ENCODE results near the gene DUS4L.
"Not testable (repeated sequence)": the region's sequence is repeated elsewhere in the genome, so short reads cannot be mapped to it uniquely, and the experiment has no call there.

DUS4L gene, protein sequence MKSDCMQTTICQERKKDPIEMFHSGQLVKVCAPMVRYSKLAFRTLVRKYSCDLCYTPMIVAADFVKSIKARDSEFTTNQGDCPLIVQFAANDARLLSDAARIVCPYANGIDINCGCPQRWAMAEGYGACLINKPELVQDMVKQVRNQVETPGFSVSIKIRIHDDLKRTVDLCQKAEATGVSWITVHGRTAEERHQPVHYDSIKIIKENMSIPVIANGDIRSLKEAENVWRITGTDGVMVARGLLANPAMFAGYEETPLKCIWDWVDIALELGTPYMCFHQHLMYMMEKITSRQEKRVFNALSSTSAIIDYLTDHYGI

DNA sequence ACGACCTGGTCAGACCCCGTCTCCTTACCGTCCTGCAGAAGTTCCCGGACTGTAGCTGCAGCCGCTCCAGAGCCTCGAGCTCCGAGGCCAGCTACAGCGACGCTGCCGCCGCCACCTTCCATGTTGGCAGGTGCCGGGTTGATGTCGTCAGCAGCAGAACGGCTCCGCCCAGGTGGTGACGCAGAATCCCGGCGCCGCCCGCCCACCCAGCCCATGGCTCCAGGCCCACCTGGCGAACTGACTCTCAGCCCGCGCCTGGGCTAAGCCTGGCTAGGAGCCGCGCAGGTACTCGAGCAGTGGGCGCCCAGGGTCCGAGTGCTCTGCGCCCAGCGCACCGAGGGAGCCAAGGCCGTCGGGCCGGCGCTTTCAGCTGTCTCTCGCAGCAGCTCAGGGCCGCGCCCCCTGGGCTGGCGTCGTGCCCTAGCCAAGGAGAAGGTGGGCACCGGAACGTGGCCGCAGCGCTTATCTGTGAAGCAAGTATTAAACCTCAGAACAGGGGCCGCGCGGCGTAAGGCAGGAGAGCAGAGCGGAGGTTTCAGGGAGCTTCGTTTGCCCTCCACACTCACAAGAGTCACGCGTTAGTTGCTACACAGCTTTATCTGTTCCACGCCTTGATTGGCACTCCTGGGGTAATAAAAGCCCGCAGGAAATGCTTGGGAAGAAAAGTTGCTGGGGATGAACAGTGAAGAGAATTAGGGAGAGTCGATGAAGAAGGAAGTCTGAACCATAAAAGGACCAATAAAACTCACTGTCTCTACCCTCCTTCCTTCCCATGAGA, at the start of gene DUS4L, which contains the start of gene COG5:
Gene DUS4L, plus strand, starts transcription at position 197 of the 778 bp plus-strand sequence. CDS start 3,100 bp downstream, outside the sequence.
Gene COG5, minus strand, starts transcription at position 146 of the 778 bp plus-strand sequence. Its CDS starts 24 bp downstream, at position 122.
- peak; percentile 85 to 87 for DNase-seq

DNA sequence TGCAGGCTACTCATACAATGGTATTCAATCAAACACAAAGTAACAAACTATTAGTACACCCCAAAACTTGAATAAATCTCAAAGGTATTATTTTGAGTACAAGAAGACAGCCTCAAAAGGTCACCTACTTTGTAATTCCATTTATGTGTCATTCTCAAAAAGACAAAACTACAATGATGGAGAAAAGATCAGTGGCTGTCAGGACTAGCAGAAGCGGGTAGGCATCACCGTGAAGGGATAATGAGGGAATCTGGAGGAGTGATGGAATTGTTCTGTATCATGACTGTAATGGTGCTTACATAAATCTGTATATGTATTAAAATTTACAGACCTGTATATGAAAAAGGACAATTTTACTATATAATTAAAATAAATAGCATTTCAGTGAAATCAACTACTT, 37.1 kb upstream of the DUS4L start:
- DNase-seq: no peak

DNA sequence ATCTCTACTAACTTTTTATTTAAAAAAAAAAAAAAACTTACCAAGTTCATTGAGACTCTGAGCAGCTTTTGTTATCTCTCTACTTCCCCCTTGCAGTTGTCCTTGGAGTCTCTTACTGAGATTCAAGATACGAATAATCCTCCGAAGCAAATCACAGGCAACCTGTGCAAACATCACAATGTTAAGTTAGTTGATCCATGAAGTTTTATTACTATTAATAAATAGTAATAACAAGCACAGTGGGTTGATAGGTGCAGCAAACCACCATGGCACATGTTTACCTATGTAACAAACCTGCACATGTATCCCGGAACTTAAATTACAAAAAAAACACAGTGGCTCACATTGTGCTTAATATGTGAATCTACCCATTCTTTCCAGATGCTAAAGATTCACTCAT, 36.6 kb upstream of the DUS4L start:
- DNase-seq: no peak

DNA sequence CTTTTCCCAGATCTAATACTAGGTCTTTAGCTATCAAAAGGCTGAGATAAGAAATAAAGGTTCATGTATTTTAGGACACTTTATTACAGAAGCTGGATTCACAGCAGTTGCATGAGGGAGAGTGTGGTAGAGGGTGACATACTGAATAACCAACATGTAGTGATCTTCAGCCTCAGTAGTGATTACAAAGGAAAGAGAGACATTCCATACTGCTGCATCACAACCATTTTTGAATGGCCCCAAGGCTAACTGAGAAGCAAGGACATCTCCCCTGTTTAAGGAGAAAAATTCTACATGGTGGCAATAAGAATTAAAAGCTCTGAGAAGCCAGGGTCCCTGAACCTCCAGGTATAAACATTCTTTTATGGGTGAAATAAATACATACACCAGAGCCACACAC, 35.3 kb upstream of the DUS4L start:
- no peak for DNase-seq

DNA sequence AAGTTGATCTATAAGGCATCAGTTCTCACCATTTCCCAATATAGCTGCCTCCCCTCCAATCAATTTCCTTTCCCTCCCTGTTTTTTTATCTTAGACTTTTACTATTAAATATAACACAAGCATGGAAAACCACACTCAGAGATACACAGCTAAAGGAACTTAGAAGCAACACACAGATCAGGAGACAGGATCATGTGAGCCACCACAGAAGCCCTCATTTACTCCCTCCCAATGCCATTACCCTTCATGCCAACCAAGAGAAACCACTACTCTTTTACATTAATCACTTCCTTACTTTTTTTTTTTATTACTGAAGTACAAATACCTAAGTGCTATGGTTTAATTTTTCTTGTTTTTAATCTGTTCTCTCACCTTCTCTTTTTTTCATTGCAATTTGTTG, 33.0 kb upstream of the DUS4L start:
- DNase-seq: no peak

DNA sequence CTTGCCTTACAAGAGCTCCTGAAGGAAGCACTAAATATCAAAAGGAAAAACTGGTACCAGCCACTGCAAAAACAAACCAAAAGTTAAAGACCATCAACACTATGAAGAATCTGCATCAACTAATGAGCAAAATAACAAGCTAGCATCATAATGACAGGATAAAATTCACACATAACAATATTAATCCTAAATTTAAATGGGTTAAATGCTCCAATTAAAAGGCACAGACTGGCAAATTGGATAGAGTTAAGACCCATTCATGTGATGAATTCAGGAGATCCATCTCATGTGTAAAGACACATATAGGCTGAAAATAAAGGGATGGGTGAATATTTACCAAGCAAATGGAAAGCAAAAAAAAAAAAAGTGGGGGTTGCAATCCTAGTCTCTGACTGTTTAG, 29.6 kb upstream of the DUS4L start:
- no peak for DNase-seq

DNA sequence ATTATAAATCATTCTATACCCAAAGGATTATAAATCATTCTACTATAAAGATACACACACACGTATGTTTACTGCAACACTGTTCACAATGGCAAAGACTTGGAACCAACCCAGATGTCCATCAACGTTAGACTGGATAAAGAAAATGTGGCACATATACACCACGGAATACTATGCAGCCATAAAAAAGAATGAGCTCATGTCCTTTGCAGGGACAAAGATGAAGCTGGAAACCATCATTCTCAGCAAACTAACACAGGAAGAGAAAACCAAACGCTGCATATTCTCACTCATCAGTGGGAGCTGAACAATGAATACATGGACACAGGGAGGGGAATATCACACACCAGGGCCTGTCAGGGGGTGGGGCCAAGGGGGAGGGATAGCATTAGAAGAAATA, 26.5 kb upstream of the DUS4L start:
- not testable (repeated sequence) for DNase-seq

DNA sequence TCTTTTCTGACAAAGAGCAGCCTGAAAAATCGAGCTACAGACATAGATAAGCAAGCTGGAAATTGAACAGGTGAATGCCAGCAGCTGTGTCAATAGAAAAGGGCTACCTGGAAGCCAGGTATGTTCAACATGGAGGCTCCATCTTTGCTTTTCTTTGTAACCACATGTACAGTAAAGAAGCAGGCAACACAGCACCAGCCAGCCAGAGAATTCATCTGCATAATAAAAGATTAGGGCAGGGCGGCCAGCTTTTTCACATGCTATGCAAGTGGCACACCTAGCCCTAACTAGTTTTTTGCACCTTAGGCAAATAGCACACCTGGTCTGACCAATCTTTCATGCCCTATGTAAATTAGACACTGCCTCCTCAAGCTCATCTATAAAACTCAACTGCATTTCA, 25.8 kb upstream of the DUS4L start:
- no peak for DNase-seq

DNA sequence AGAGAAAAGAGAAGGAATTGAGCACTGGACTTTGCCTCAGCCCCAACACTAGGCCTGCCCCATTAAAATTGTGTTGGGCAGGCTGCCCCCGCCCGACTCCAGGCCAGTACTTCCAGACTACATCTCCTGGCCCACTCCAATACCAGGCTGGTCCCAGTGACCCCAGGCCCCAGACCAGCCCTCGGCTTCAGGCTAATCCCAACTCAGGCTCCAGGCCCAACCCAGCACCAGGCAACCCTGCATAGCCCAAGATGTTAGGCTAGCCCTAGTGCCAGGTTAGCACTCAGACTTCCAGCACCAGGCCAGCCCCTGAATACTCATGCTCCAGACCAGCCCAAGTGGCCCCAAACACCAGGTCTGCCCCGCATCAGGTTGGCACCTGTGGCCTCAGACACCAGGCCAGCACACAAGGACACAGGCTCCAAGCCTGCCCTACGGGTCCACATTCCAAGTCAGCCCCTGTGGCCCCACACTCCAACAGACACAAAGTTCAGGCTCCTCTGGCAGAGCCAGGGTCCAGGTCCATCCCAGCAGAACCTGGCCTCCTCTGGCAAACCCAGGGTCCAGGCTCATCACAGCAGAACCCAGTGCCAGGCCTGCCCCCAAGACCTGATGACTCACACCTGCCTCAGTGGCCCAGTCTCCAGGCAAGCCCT, 20.3 kb upstream of the DUS4L start:
- DNase-seq: no peak

DNA sequence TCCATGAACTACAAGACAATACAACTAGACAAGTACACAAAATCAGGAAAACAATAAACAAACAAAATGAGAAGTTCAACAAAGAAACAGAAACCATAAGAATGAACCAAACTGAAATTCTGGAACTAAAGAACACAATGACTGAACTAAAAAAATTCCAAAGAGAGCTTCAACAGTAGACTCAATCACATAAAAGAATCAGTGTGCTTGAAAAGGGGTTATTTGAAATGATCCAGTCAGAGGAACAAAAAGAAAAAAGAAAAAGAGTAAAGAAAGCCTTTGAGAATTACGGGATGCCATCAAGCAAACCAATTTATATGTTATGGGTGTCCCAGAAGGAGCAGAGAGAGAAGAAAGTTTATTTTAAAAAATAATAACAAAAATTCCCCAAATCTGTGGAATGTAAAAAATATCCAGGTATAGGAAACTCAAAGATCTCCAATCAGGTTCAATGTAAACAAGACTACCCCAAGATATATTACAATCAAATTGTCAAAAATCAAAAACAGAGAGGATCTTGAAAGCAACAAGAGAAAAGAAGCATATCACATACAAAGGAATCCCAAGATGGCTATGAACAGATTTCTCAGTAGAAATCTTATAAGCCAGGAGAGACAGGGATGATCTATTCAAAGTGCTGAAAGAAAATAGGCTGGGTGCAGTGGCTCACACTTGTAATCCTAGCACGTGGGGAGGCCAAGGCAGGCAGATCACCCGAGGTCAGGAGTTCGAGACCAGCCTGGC, 18.8 kb upstream of the DUS4L start:
- DNase-seq: no peak

DNA sequence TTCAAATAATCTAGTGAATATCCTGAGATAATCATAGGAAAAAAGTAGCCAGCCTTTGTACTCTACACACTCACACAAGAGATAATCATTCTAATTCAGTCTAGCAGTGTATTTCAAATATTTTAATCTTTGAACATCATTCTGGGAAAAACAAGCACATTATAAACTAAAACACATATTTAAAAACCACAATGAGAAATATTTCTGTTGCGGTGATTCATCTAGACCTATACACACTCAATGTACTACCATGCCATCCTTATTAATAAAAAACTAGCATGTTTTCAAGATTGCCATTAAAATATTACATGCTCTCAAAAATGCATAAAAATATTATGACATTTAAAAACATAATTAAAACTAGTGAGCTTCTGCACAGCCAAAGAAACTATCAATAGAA, 11.8 kb upstream of the DUS4L start:
- no peak for DNase-seq

DNA sequence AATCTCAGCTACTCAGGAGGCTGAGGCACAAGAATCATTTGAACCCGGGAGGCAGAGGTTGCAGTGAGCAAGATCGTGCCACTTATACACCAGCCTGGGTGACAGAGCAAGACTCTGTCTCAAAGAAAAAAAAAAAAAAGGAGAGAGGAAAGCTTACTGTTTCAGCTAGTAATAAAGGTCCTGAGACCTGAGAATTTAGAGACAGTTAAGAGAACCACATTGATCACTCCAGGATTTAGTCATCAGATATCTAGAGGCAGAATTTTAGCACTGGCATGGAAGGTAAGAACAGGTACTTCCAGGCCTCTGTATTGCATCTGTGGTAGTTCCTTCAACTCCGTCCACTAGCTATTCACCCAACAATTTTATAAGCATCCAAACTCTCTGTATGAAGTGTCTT, 7.9 kb upstream of the DUS4L start:
- no peak for DNase-seq

DNA sequence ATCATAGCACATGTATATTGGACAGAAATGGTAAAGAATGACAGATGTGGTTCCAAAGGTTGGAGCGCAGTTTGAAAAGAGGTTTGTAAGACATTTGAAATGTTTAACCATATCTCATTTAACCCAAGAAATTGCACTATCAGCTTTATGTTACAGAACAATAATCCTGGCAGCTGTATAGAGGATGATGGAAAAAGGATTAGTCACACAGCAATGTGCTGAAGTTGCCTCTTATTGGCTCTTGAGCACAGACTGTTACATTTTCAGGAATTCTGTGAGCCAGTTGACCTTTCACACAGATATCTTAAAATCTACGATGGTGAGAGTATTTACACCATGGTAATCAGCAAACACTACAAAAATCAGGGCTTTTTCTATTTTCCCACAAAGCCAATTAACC, 3.9 kb upstream of the DUS4L start:
- DNase-seq: no peak

DNA sequence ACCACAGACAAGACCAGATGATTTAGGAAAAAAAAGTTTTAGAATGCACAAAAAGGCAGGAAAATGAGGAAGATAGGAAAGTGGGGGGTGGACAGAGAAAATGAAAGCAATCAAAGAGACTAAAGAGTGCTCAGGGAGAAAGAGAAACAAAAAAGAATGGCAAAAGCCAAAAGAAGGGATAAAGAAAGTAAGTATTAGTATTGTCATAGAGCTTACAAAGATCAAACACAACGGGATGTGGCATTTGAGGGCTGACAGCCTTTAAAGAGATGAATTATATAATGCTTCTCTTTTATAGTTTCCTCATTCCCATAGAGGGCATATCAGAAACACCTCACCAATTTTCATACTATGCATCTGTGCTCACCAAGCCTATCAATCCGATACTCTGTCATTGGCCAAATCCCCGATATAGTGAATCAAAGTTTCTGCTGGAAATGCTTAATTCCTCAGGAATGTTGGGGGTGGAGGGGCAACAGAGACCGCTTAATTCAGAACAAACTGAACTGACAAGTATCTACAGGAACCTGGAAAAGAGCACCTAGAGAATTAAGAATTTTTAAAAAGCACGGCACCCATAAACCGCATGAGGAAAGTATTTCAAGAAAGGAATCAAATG, 2.8 kb upstream of the DUS4L start:
- peak in 1 of 2 donors; percentile 51 for DNase-seq

DNA sequence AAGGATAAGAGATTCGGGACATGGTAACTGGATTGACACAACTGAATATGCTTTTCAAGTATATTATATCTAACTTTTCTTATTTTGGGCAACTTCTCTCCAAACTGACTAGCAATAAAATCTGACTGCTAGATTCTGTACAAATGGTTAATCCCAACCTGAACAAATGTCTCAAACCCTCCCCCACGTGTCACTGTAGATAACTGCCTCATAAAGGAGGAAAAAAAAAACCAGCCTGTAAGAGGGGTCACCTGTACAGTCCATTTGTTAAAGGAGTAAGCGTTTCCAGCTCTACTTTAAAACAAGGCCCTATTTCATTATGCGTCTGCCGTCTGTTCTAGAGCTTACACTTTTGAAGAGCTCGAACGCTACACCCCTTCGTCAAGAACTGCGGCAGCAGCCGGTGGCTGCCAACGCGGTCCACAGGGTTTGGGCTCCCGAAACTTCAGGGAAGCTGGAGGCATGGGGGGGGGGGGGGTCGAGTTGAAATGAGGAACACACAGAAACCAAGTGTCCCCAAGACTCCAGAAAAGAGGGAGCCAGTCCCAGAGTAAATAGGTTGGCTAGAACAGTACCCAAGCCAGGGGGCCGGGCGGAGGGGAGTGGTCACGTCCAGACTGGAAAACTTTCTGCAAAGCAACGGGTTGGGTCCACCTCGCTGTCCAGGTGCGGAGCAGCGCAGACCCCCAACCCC, 543 bp upstream of the DUS4L start:
- no peak for DNase-seq

DNA sequence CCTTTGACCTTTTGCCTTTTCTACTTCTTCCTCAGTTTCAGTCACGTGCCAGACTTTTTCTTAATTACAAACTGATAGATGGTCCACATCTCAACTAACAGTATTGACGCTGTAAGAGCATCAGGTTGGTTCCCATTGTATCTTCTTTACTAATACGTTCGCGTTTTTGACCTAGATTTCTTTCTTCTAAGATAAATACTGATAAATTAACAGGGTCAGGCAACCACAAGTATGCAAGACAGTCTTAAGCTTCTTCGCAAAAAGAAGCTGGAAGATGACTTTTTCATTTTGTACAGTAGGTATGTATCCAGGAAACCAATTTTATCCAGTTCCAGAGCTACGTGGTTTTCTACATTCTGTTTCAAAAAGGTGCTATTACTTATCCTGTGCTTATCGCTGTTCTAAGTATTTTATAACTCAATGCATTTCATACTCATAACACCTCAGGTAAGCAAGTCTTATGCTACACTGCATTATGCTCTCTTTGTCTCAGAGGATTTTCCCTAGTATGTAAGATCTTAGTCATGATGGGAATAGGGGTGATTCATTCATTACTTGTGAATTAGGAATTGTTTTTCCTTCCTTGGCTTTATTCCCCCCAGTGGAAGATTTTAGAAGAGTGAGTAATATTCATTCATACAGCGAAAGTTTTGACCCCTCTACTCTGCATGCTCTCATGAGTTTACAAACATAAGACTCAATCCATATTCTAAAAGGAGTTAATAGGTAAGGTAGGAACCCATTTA, 955 bp downstream of the DUS4L start:
- DNase-seq: no peak

DNA sequence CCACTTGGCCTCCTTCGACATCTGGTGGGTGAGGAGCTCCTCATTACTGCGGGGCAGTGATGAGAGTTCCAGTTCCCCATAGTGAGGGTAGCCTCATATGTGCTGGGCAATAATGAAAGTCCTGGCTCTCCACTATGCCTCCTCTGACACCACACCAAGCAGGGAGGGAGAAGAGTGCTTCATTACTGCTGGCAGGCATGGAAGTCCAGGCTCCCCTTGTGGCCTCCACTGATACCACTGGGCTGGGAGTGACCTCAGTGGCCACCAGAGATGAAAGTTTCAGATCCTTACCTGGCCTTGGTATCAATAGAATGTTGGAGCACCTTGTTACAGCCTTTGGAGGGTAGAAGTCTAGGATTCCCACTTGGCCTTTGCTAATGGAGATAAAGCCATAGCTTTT, 6.5 kb downstream of the DUS4L start:
- no peak for DNase-seq

DNA sequence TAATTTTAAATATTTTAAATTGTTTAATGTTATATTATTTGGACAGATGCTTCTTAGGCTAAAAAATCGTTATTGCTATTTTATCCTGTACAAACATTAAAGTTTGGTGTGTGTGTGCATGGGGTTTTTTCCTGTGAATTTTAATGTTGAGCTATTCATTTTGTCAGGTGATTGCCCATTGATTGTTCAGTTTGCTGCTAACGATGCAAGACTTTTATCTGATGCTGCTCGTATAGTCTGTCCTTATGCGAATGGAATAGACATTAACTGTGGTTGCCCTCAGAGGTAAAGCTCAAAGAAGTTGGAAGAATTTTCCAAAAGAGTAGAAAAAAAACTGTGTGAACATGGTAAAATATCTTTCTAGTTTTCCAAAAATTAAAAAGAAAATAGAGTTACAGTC, 9.8 kb downstream of the DUS4L start:
- DNase-seq: no peak

DNA sequence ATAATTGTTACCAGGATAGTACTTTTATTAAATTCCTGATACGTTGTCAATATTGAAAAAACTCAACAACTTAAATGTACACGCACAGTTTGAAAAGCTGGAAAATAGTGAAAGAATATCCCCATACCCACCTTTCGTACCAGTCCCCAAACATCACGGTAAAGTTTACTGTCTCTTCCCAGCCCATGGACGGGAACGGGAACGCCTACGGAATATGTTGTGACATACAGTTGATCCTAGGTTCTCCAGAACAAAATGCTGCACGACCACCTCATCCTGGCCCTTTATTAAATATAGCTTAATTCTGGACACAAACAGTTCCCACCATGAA, 15.7 kb downstream of the DUS4L start:
- no peak for DNase-seq

DNA sequence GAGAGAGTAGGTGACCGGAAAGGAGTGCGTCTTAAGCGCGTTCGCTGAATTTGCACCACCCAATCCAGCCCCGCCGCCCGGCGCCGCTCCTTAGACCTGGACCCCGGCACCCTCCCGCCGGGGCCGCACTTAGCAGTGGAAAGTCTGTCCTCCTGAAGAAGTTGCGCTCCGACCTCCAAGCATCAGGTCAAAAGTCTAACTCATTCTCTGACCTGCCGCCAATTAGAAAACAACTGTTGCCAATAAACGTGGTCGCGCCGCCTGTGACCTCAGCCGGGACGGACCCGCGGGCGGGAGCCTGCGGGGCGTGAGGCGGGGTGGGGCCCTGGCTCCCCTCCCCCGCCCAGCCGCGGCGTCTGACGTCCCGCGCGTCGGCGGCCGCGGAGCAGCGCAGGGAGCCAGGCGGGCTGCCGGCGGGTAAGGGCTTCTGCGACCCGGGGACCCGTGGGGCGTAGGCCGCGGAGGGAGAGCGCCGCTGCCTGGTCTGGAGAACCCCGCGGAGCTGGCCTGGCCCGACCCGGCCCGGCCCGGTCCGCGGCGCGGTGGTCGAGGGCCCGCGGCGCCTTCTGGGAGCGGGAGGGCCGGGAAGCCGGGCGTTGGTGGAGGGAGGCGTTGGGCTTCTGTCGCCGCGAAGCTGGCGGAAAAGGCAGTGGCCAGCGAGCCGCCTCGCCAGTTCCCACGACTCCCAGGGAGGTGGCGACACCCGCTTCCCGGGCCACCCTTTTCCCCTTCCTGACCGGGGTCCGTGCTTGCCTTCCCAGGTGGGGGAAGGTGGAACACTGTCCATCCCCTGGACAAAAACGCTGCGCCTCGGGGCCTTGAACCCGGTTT, 16.3 kb downstream of the DUS4L start, which contains the start of gene BCAP29:
Gene BCAP29, plus strand, starts transcription at position 362 of the 831 bp plus-strand sequence. CDS start 527 bp downstream, outside the sequence.
- DNase-seq: peak; percentile 65

Measured in CD4-positive, alpha-beta T cell treated with Interleukin-4 for 1 hour (primary cell).